KMS-11 (cell line): Measurements from ENCODE around the gene OCLN.
"Not testable (repeated sequence)": the region's sequence is repeated elsewhere in the genome, so short reads cannot be mapped to it uniquely, and the experiment has no call there.

Experiments used
- H2AFZ ChIP-seq: fragments of 200-600 bp; sonication (generic); 2 replicates; pipeline ENCODE4 v1.6.1; 2016; ENCODE audit warnings: antibody characterized with exemption, mixed run types, low read depth
- H3K27ac ChIP-seq: fragments of 200-600 bp; sonication (generic); 2 replicates; pipeline ENCODE4 v1.6.1; 2016; ENCODE audit warnings: mild to moderate bottlenecking, mixed run types
- H3K27me3 ChIP-seq: fragments of 200-600 bp; sonication (generic); 2 replicates; pipeline ENCODE4 v1.6.1; 2017; ENCODE audit warnings: mild to moderate bottlenecking, low read depth, mixed run types, moderate library complexity; ENCODE audit not compliant: insufficient read depth
- H3K36me3 ChIP-seq: fragments of 200-600 bp; sonication (generic); 2 replicates; pipeline ENCODE4 v1.6.1; 2017; ENCODE audit warnings: mild to moderate bottlenecking, mixed run types; ENCODE audit not compliant: insufficient read depth
- H3K4me1 ChIP-seq: fragments of 200-600 bp; sonication (generic); 2 replicates; pipeline ENCODE4 v1.6.1; 2016; ENCODE audit warnings: mild to moderate bottlenecking, low read depth, mixed run types; ENCODE audit not compliant: poor library complexity, severe bottlenecking
- H3K4me2 ChIP-seq: fragments of 200-600 bp; sonication (generic); 2 replicates; pipeline ENCODE4 v1.7.0; 2016; ENCODE audit warnings: mild to moderate bottlenecking, mixed run types
- H3K4me3 ChIP-seq: fragments of 200-600 bp; sonication (generic); IDR thresholded peaks from 2 replicates; pipeline ENCODE4 v1.6.1; 2017; ENCODE audit warnings: low read depth, low read length, mixed read lengths; ENCODE audit not compliant: insufficient read depth
- H3K79me2 ChIP-seq: fragments of 200-600 bp; sonication (generic); 2 replicates; pipeline ENCODE4 v1.6.1; 2016; ENCODE audit warnings: low read depth, mixed run types; ENCODE audit not compliant: insufficient read depth
- H3K9ac ChIP-seq: fragments of 200-600 bp; sonication (generic); 2 replicates; pipeline ENCODE4 v1.6.1; 2016; ENCODE audit warnings: mild to moderate bottlenecking, mixed run types
- H4K20me1 ChIP-seq: fragments of 200-600 bp; sonication (generic); 2 replicates; pipeline ENCODE4 v1.6.1; 2016; ENCODE audit warnings: mild to moderate bottlenecking, mixed run types; ENCODE audit not compliant: insufficient read depth
- TF ChIP-seq, protein P1 (sequence below): fragments of 200-600 bp; sonication (generic); conservative IDR thresholded peaks from 2 replicates; pipeline ENCODE4 v1.6.1; 2017; ENCODE audit warnings: low read depth, mild to moderate bottlenecking, antibody characterized with exemption, low read length, moderate library complexity, mixed read lengths

Gene OCLN, protein sequence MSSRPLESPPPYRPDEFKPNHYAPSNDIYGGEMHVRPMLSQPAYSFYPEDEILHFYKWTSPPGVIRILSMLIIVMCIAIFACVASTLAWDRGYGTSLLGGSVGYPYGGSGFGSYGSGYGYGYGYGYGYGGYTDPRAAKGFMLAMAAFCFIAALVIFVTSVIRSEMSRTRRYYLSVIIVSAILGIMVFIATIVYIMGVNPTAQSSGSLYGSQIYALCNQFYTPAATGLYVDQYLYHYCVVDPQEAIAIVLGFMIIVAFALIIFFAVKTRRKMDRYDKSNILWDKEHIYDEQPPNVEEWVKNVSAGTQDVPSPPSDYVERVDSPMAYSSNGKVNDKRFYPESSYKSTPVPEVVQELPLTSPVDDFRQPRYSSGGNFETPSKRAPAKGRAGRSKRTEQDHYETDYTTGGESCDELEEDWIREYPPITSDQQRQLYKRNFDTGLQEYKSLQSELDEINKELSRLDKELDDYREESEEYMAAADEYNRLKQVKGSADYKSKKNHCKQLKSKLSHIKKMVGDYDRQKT

DNA sequence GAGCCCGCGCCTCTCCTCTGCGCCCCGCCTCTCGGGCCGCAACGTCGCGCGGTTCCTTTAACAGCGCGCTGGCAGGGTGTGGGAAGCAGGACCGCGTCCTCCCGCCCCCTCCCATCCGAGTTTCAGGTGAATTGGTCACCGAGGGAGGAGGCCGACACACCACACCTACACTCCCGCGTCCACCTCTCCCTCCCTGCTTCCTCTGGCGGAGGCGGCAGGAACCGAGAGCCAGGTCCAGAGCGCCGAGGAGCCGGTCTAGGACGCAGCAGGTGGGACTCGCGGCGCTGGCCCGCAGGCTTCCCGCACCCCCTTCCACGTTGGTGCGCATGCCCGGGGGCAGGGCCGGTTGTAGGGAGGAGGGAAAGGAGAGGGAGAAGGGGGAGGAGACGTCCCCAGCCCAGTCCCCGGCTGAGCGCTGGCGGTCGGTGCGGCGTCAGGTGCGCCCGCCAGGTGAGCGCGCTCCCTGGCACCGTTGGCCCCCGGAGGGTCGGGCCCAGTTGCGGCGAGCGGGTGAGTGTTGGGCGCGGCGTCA is at the start of gene OCLN:
Gene OCLN (plus strand): TSS at position 400 of the 532 bp plus-strand sequence. CDS start 11,455 bp downstream, outside the sequence.
- H3K36me3 ChIP-seq = no peaks in the 10 kb centered on the region
- peak within 1 kb of the TSS; percentile 81 for H3K4me2 ChIP-seq
- H3K79me2 ChIP-seq = no peaks in the 10 kb centered on the region
- H2AFZ ChIP-seq = peak within 1 kb of the TSS; percentile 96
- no peaks in the 10 kb centered on the region for H4K20me1 ChIP-seq
- H3K27ac ChIP-seq = no peak within 1 kb of the TSS
- H3K9ac ChIP-seq = peak within 1 kb of the TSS; percentile 27; the same call in 1 of the 2 replicates
- no peaks in the 10 kb centered on the region for H3K27me3 ChIP-seq
- H3K4me1 ChIP-seq = no peaks in the 10 kb centered on the region
- TF ChIP-seq, protein P1, sequence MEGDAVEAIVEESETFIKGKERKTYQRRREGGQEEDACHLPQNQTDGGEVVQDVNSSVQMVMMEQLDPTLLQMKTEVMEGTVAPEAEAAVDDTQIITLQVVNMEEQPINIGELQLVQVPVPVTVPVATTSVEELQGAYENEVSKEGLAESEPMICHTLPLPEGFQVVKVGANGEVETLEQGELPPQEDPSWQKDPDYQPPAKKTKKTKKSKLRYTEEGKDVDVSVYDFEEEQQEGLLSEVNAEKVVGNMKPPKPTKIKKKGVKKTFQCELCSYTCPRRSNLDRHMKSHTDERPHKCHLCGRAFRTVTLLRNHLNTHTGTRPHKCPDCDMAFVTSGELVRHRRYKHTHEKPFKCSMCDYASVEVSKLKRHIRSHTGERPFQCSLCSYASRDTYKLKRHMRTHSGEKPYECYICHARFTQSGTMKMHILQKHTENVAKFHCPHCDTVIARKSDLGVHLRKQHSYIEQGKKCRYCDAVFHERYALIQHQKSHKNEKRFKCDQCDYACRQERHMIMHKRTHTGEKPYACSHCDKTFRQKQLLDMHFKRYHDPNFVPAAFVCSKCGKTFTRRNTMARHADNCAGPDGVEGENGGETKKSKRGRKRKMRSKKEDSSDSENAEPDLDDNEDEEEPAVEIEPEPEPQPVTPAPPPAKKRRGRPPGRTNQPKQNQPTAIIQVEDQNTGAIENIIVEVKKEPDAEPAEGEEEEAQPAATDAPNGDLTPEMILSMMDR = no peak
- peak within 1 kb of the TSS; percentile 41 for H3K4me3 ChIP-seq

DNA sequence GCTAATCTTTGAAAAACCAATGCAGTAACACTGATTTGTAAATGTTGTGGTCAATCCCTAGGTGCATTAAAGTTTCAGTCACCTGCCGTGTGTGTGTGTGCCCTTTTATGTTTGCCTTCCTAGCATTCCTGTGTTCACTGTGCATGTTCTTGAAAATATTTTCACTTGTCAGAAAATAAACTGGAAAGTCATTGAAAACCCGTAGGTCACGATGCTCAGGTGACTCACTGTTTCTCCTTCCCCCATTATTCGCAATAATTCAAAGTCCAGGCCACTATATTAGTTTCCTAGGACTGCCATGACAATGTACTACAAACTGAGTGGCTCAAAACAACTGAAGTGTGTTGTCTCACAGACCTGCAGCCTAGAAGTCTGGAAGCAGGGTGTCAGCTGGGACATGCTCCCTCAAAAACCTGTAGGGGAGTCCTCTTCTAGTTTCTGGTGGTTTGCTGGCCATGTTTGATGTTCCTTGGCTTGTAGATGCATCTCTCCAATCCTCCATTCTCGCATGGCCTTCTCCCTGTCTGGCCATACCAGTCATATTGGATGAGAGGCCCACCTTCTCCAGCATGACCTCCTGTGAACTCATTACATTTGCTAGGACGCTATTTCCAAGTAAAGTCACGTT is 48.3 kb upstream of the OCLN start:
- no peak overlapping the region for H3K4me3 ChIP-seq
- no peaks in the 10 kb centered on the region for H3K4me1 ChIP-seq
- no peak overlapping the region for H2AFZ ChIP-seq
- H3K27me3 ChIP-seq = no peaks in the 10 kb centered on the region
- H4K20me1 ChIP-seq = no peaks in the 10 kb centered on the region
- H3K27ac ChIP-seq = no peak overlapping the region
- no peaks in the 10 kb centered on the region for H3K36me3 ChIP-seq
- TF ChIP-seq, protein P1 = no peak
- no peaks in the 10 kb centered on the region for H3K79me2 ChIP-seq
- H3K4me2 ChIP-seq = no peak overlapping the region
- no peak overlapping the region for H3K9ac ChIP-seq

DNA sequence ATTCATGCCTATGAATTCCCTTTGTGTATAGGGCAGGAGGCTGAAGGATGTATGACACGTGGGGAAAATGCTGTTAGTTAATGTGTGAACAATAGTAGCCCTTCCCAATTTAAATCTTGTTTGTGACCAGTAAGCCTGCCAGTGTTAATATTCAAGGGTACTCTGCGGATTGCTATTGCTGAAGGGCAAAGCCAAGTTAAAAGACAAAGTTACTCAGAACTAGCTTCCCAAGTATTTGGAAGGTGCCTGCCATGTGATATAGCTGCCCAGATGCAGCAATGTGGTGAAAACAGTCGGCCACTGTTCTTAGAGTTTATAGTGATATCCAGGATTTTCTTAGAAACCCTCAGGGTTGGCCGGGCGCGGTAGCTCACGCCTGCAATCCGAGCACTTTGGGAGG is 43.1 kb upstream of the OCLN start:
- no peak overlapping the region for H2AFZ ChIP-seq
- TF ChIP-seq, protein P1 = no peak
- H3K27ac ChIP-seq = no peak overlapping the region
- no peak overlapping the region for H3K9ac ChIP-seq
- H3K27me3 ChIP-seq = no peaks in the 10 kb centered on the region
- H3K36me3 ChIP-seq = no peaks in the 10 kb centered on the region
- H4K20me1 ChIP-seq = no peaks in the 10 kb centered on the region
- no peaks in the 10 kb centered on the region for H3K79me2 ChIP-seq
- no peaks in the 10 kb centered on the region for H3K4me1 ChIP-seq
- no peak overlapping the region for H3K4me3 ChIP-seq
- H3K4me2 ChIP-seq = no peak overlapping the region

DNA sequence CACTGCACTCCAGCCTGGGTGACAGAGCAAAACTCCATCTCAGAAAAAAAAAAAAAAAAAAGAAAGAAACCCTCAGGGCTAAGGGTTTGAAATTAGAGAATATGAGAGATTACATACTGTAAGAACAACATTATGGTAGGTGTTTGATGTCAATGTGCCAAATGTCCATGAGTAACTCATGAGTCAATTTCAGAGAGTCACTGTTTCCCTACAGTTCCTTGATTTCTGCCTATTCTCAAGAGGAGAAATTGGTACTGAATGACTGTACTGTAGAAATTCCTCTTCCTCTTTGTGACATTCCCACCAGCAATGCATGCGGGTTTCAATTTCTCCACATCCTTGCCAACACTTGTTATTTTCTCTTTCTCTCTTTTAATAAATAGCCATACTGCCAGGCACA is 42.5 kb upstream of the OCLN start:
- H3K4me1 ChIP-seq = no peaks in the 10 kb centered on the region
- no peak overlapping the region for H2AFZ ChIP-seq
- H3K4me3 ChIP-seq = no peak overlapping the region
- H4K20me1 ChIP-seq = no peaks in the 10 kb centered on the region
- no peak overlapping the region for H3K9ac ChIP-seq
- no peak overlapping the region for H3K27ac ChIP-seq
- no peak overlapping the region for H3K4me2 ChIP-seq
- TF ChIP-seq, protein P1 = no peak
- no peaks in the 10 kb centered on the region for H3K27me3 ChIP-seq
- H3K79me2 ChIP-seq = no peaks in the 10 kb centered on the region
- no peaks in the 10 kb centered on the region for H3K36me3 ChIP-seq

DNA sequence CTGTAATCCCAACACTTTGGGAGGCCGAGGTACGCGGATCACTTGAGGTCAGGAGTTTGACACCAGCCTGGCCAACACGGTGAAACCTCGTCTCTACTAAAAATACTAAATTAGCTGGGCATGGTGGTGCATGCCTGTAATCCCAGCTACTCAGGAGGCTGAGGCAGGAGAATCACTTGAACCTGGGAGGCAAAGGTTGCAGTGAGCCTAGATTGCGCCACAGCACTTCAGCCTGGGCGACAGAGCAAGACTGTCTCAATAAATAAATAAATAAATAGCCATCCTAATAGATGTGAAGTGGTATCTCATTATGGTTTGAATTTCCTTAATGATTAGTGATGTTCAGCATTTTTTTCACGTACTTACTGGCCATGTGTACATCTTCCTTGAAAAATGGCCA is 42.1 kb upstream of the OCLN start:
- H3K4me2 ChIP-seq, H3K4me1 ChIP-seq, H3K4me3 ChIP-seq, H3K9ac ChIP-seq, H3K79me2 ChIP-seq, H3K27me3 ChIP-seq, H2AFZ ChIP-seq, H3K36me3 ChIP-seq, H4K20me1 ChIP-seq, H3K27ac ChIP-seq: not testable (repeated sequence)
